Activated naive CD8-positive, alpha-beta T cell treated with anti-CD3 and anti-CD28 coated beads, Interleukin-2, amount 50 U/mL, for 24 hours (primary cell): Measurements from ENCODE around the gene IL6.
A peak's percentile ranks its signal among the peaks of the same experiment; 100 is the strongest.
"Not testable (repeated sequence)": the region's sequence is repeated elsewhere in the genome, so short reads cannot be mapped to it uniquely, and the experiment has no call there.

Source experiments
- ATAC-seq: fragments of 150-1000 bp; cut with Tn5 transposase; one replicate; pipeline ENCODE4 v1.10.0; 2021
- DNase-seq: peaks from one replicate; pipeline ENCODE4 v3.0.0; 2021
- H3K27ac Mint-ChIP-seq: one replicate; pipeline ENCODE4 v1.8.0; 2021; ENCODE audit warnings: mild to moderate bottlenecking, mixed read lengths
- H3K27me3 Mint-ChIP-seq: one replicate; pipeline ENCODE4 v1.8.0; 2021; ENCODE audit warnings: mixed read lengths
- H3K36me3 Mint-ChIP-seq: one replicate; pipeline ENCODE4 v1.8.0; 2021; ENCODE audit warnings: low read depth, mixed read lengths
- H3K4me1 Mint-ChIP-seq: one replicate; pipeline ENCODE4 v1.8.0; 2021; ENCODE audit warnings: mixed read lengths
- H3K4me3 Mint-ChIP-seq: one replicate; pipeline ENCODE4 v1.8.0; 2021; ENCODE audit warnings: mild to moderate bottlenecking, moderate library complexity, mixed read lengths
- H3K9me3 Mint-ChIP-seq: one replicate; pipeline ENCODE4 v1.8.0; 2021; ENCODE audit warnings: mixed read lengths

The IL6 gene

GRCh38 chr7:22726907-22727713 lies at the start of gene IL6:
IL6 (plus strand) TSS chr7:22727200; CDS start chr7:22727263, 63 bp downstream.
- Mint-ChIP-seq H3K4me1 (peaks cover 36% of the 10 kb centered on the region), H3K4me3 (peak within 1 kb of the TSS; percentile 65), H3K27ac (no peak within 1 kb of the TSS), H3K27me3 (peaks cover 34% of the 10 kb centered on the region), H3K36me3 (no peaks in the 10 kb centered on the region), H3K9me3 (no peaks in the 10 kb centered on the region)
- ATAC-seq = no peak
- DNase-seq = peak; percentile 13

GRCh38 chr7:22677263-22677662 lies 49.7 kb upstream of the IL6 start:
- not testable (repeated sequence) for H3K4me3 Mint-ChIP-seq
- peaks cover 66% of the 10 kb centered on the region for H3K4me1 Mint-ChIP-seq

GRCh38 chr7:22677680-22678079 lies 49.3 kb upstream of the IL6 start:
- no peak for DNase-seq
- no peak overlapping the region for H3K4me3 Mint-ChIP-seq
- peak; percentile 9 for ATAC-seq
- peaks cover 7% of the 10 kb centered on the region for H3K27me3 Mint-ChIP-seq
- H3K36me3 Mint-ChIP-seq = no peaks in the 10 kb centered on the region
- no peaks in the 10 kb centered on the region for H3K9me3 Mint-ChIP-seq
- peaks cover 62% of the 10 kb centered on the region for H3K4me1 Mint-ChIP-seq
- peak overlapping the region; percentile 44 for H3K27ac Mint-ChIP-seq

More at GRCh38 chr7:22677263-22677662, 49.7 kb upstream of the IL6 start:
- not testable (repeated sequence) for DNase-seq, H3K36me3 Mint-ChIP-seq, H3K27me3 Mint-ChIP-seq, H3K9me3 Mint-ChIP-seq
- ATAC-seq = peak; percentile 37
- H3K27ac Mint-ChIP-seq = peak overlapping the region; percentile 44

- H3K4me3 Mint-ChIP-seq = no peak overlapping the region
- ATAC-seq (no peak), DNase-seq (no peak)
- peaks cover 10% of the 10 kb centered on the region for H3K27me3 Mint-ChIP-seq
- H3K9me3 Mint-ChIP-seq = no peaks in the 10 kb centered on the region
- H3K27ac Mint-ChIP-seq = no peak overlapping the region
- peaks cover 41% of the 10 kb centered on the region for H3K4me1 Mint-ChIP-seq
- no peaks in the 10 kb centered on the region for H3K36me3 Mint-ChIP-seq
Observed at GRCh38 chr7:22680482-22680911, 46.5 kb upstream of the IL6 start.

GRCh38 chr7:22681312-22681711 lies 45.7 kb upstream of the IL6 start:
- ATAC-seq (no peak), DNase-seq (no peak)
- Mint-ChIP-seq H3K4me1 (peaks cover 33% of the 10 kb centered on the region), H3K36me3 (no peaks in the 10 kb centered on the region), H3K27me3 (peaks cover 10% of the 10 kb centered on the region), H3K9me3 (no peaks in the 10 kb centered on the region), H3K4me3 (no peak overlapping the region), H3K27ac (no peak overlapping the region)

- H3K27me3 Mint-ChIP-seq = peaks cover 10% of the 10 kb centered on the region
- H3K4me1 Mint-ChIP-seq = peaks cover 25% of the 10 kb centered on the region
- no peaks in the 10 kb centered on the region for H3K36me3 Mint-ChIP-seq
- no peak overlapping the region for H3K4me3 Mint-ChIP-seq
- ATAC-seq = no peak
- DNase-seq = no peak
- H3K27ac Mint-ChIP-seq = no peak overlapping the region
- H3K9me3 Mint-ChIP-seq = no peaks in the 10 kb centered on the region
Observed at GRCh38 chr7:22681852-22682657, 44.9 kb upstream of the IL6 start.

GRCh38 chr7:22683379-22683778 lies 43.6 kb upstream of the IL6 start:
- Mint-ChIP-seq H3K4me3 (no peak overlapping the region), H3K9me3 (no peaks in the 10 kb centered on the region), H3K27me3 (peaks cover 10% of the 10 kb centered on the region), H3K4me1 (peaks cover 12% of the 10 kb centered on the region), H3K36me3 (no peaks in the 10 kb centered on the region), H3K27ac (no peak overlapping the region)
- DNase-seq (no peak), ATAC-seq (no peak)

- Mint-ChIP-seq H3K4me1 (peaks cover 5% of the 10 kb centered on the region), H3K4me3 (no peak overlapping the region), H3K36me3 (no peaks in the 10 kb centered on the region), H3K27me3 (peaks cover 8% of the 10 kb centered on the region), H3K27ac (no peak overlapping the region), H3K9me3 (no peaks in the 10 kb centered on the region)
- ATAC-seq (no peak), DNase-seq (no peak)
Observed at GRCh38 chr7:22686620-22687019, 40.4 kb upstream of the IL6 start.

GRCh38 chr7:22688084-22688483 lies 38.9 kb upstream of the IL6 start:
- no peak overlapping the region for H3K27ac Mint-ChIP-seq
- peaks cover 3% of the 10 kb centered on the region for H3K27me3 Mint-ChIP-seq
- no peaks in the 10 kb centered on the region for H3K36me3 Mint-ChIP-seq
- H3K4me1 Mint-ChIP-seq = no peaks in the 10 kb centered on the region
- ATAC-seq (no peak), DNase-seq (no peak)
- no peak overlapping the region for H3K4me3 Mint-ChIP-seq
- H3K9me3 Mint-ChIP-seq = no peaks in the 10 kb centered on the region

GRCh38 chr7:22688934-22689333 lies 38.1 kb upstream of the IL6 start:
- not testable (repeated sequence) for H3K4me3 Mint-ChIP-seq, H3K27me3 Mint-ChIP-seq, H3K9me3 Mint-ChIP-seq, H3K4me1 Mint-ChIP-seq, DNase-seq, H3K27ac Mint-ChIP-seq, H3K36me3 Mint-ChIP-seq, ATAC-seq

- Mint-ChIP-seq H3K4me1 (peaks cover 59% of the 10 kb centered on the region), H3K36me3 (no peaks in the 10 kb centered on the region), H3K4me3 (no peak overlapping the region), H3K27me3 (peaks cover 8% of the 10 kb centered on the region), H3K27ac (peak overlapping the region; percentile 21), H3K9me3 (no peaks in the 10 kb centered on the region)
- DNase-seq (no peak), ATAC-seq (peak; percentile 40)
Observed at GRCh38 chr7:22694597-22695207, 32.3 kb upstream of the IL6 start.

GRCh38 chr7:22695476-22696132 lies 31.4 kb upstream of the IL6 start:
- no peak for ATAC-seq
- Mint-ChIP-seq H3K9me3 (no peaks in the 10 kb centered on the region), H3K27me3 (peaks cover 8% of the 10 kb centered on the region), H3K4me1 (peaks cover 66% of the 10 kb centered on the region), H3K27ac (peak overlapping the region; percentile 21), H3K4me3 (no peak overlapping the region), H3K36me3 (no peaks in the 10 kb centered on the region)
- DNase-seq = no peak

- no peak for DNase-seq
- H3K4me3 Mint-ChIP-seq = no peak overlapping the region
- ATAC-seq = peak; percentile 62
- peaks cover 69% of the 10 kb centered on the region for H3K4me1 Mint-ChIP-seq
- H3K27ac Mint-ChIP-seq = peak overlapping the region; percentile 4
- no peaks in the 10 kb centered on the region for H3K9me3 Mint-ChIP-seq
- H3K36me3 Mint-ChIP-seq = no peaks in the 10 kb centered on the region
- peaks cover 8% of the 10 kb centered on the region for H3K27me3 Mint-ChIP-seq
Observed at GRCh38 chr7:22696541-22697228, 30.3 kb upstream of the IL6 start.
